ENCODE measurements around the gene NOP16. TPM values are rescaled to one million over a fixed set of nuclear protein-coding genes. Genes with fewer than 3 reads are reported as not detected.

The NOP16 gene
- total and polyA plus RNA-seq, 2 of the 13 experiments (the other 11 are each of a cell fraction or from before 2014, with no cell fraction given) = 43.3 to 48.4 TPM

GRCh38 chr5:176389135-176390123, 1.0 kb upstream of the NOP16 start (continued):
- TF ChIP-seq KAT8 (CRISPR knock-in tag; IDR thresholded peaks at IDR 0.05) (peak; percentile 70; the same call in 1 of the 2 replicates), ZNF777 (CRISPR knock-in tag; IDR thresholded peaks at IDR 0.05) (no peak), PBX3 (CRISPR knock-in tag; IDR thresholded peaks at IDR 0.05; ENCODE audit: borderline replicate concordance) (no peak), MEF2D (CRISPR knock-in tag; IDR thresholded peaks at IDR 0.05) (no peak), THAP9 (CRISPR knock-in tag; IDR thresholded peaks at IDR 0.05; ENCODE audit: borderline replicate concordance) (peak; percentile 60; the same call in 1 of the 2 replicates), KDM4B (CRISPR knock-in tag; IDR thresholded peaks at IDR 0.05) (no peak), ZNF12 (CRISPR knock-in tag; IDR thresholded peaks at IDR 0.05) (no peak), PRDM4 (CRISPR knock-in tag; IDR thresholded peaks at IDR 0.05; ENCODE audit: borderline replicate concordance) (no peak), ZBTB8A (CRISPR knock-in tag; IDR thresholded peaks at IDR 0.05; ENCODE audit: borderline replicate concordance, low read depth) (no peak), ZFP1 (CRISPR knock-in tag; IDR thresholded peaks at IDR 0.05) (no peak), ATF1 (CRISPR knock-in tag; IDR thresholded peaks at IDR 0.05) (no peak), NCOA1 (CRISPR knock-in tag; IDR thresholded peaks at IDR 0.05) (no peak), ZBTB42 (CRISPR knock-in tag; IDR thresholded peaks at IDR 0.05) (no peak), ZNF878 (CRISPR knock-in tag; IDR thresholded peaks at IDR 0.05) (no peak), EHMT2 (IDR thresholded peaks at IDR 0.05; ENCODE audit: borderline replicate concordance, low read depth, low read length) (no peak), ZSCAN29 (CRISPR knock-in tag; conservative IDR thresholded peaks at IDR 0.05) (no peak), PCBP2 (optimal IDR thresholded peaks at IDR 0.05; ENCODE audit: low read depth, low read length, poor library complexity, severe bottlenecking) (no peak), ZNF367 (CRISPR knock-in tag; IDR thresholded peaks at IDR 0.05; ENCODE audit: borderline replicate concordance) (no peak), FOXC1 (CRISPR knock-in tag; IDR thresholded peaks at IDR 0.05; ENCODE audit: borderline replicate concordance) (no peak; the same call in 1 of the 2 replicates), ZNF567 (CRISPR knock-in tag; IDR thresholded peaks at IDR 0.05; ENCODE audit: borderline replicate concordance) (peak; percentile 85; the same call in 1 of the 2 replicates), HDAC2 (CRISPR knock-in tag; IDR thresholded peaks at IDR 0.05) (no peak; the same call in 1 of the 2 replicates)
- TF ChIP-seq, protein P1, sequence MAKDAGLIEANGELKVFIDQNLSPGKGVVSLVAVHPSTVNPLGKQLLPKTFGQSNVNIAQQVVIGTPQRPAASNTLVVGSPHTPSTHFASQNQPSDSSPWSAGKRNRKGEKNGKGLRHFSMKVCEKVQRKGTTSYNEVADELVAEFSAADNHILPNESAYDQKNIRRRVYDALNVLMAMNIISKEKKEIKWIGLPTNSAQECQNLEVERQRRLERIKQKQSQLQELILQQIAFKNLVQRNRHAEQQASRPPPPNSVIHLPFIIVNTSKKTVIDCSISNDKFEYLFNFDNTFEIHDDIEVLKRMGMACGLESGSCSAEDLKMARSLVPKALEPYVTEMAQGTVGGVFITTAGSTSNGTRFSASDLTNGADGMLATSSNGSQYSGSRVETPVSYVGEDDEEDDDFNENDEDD (CRISPR knock-in tag; IDR thresholded peaks at IDR 0.05; ENCODE audit: borderline replicate concordance) = 0 out of 2 replicates have a peak, but pooled peaks have one; percentile 6
